Measurements from ENCODE around the gene NADSYN1.

Gene NADSYN1

GRCh38 chr11:71433648-71434450 is 19.2 kb upstream of the NADSYN1 start:
- peak; percentile 50 for DNase-seq

- DNase-seq = no peak
Measured at GRCh38 chr11:71434576-71435130, 18.4 kb upstream of the NADSYN1 start.

- no peak for DNase-seq
Measured at GRCh38 chr11:71435278-71435951, 17.6 kb upstream of the NADSYN1 start.

GRCh38 chr11:71436861-71437260 is 16.1 kb upstream of the NADSYN1 start:
- no peak for DNase-seq

GRCh38 chr11:71437399-71437798 is 15.6 kb upstream of the NADSYN1 start:
- no peak for DNase-seq

- no peak for DNase-seq
Measured at GRCh38 chr11:71437879-71438278, 15.1 kb upstream of the NADSYN1 start.

GRCh38 chr11:71438650-71439049 is 14.4 kb upstream of the NADSYN1 start:
- DNase-seq = no peak

DNA sequence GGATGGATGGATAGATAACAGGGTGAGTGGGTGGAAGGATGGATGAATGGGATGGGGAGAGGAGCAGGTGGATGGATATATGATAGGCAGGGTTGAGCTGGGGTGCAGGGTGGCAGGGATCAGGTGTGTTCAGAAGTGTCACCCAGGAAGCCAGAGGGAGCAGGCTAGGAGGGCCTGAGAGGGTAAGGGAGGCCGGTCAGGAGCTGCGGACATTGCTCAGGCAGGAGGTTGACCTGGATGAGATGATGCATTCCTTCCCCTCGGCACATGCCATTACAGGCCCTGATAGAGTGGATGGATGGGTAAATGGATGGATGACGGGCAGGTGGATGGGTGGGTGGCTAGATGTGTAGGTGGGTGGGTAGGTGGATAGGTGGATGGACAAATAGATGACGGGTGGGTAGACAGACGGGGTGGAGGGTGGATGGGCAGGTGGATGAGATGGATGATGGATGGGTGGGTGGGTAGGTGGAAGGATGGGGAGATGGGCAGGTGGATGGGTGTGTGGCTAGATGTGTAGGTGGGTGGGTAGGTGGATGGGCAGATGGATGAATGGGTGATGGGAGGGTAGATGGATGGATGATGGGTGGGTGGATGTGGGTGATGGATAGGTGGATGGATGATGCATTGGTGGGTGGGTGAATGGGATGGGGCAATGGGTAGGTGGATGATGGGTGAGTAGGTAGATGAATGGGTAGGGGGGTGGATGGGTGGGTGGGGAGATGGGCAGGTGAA is 12.8 kb upstream of the NADSYN1 start:
- DNase-seq = no peak

GRCh38 chr11:71441251-71441650 is 11.8 kb upstream of the NADSYN1 start:
- DNase-seq = no peak

- DNase-seq = no peak
Measured at GRCh38 chr11:71442123-71442522, 10.9 kb upstream of the NADSYN1 start.

DNA sequence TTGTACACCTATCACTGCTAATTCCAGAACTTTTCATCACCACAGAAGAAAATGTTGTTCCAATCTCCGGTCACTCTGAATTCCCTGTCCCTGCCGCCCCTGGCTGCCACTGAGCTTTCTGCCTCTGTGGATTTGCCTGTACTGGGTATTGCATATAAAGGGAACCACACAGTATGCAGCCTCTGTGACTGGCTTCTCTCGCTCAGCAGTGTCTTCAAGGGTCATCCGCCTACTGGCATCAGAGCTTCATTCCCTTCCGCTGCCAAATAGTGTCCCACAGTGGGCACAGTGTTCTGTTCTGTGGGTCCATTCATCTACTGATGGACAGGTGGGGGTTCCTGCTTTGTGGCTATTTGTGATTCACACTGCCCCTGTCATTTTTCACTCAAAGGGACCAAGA is 10.1 kb upstream of the NADSYN1 start:
- DNase-seq = no peak

- DNase-seq = no peak
Measured at GRCh38 chr11:71443736-71444445, 9.1 kb upstream of the NADSYN1 start.

DNA sequence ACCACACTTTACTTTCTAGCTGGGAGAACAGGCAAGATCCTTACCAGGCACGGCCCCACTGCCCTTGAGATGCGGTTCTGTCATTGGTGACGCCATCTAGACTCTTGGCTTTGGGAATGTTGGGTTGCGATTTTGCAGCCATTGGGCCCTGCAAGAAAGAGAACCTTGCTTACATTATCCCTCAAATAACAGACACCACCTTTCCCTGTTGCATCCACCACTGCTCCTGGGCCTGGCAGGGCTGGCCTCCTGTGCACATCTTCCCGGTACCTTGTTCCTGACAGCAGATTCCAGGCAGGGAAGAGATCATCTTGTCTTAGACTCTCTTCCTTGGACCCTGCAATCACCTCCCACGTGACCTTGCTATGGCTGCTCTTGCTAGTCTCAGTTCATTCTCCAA is 8.2 kb upstream of the NADSYN1 start:
- no peak for DNase-seq

DNA sequence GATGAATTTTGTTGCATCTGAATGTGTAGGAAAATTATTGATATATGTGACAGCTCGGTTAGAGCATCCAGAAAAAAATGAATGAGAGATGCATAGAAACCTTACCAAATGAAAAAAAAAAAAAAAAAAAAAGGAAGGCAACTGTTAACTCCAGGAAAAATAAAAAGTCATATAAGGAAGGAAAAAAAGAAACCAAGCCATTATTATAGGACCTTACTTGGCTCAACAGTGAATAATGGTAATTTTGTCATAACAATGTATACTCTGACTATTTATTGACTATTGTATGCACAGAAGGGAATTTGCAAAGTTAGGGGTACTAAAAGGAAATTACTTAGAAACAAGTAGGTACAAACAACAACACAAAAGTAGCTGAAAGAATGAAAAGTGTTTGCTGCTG is 6.9 kb upstream of the NADSYN1 start:
- DNase-seq = no peak

DNA sequence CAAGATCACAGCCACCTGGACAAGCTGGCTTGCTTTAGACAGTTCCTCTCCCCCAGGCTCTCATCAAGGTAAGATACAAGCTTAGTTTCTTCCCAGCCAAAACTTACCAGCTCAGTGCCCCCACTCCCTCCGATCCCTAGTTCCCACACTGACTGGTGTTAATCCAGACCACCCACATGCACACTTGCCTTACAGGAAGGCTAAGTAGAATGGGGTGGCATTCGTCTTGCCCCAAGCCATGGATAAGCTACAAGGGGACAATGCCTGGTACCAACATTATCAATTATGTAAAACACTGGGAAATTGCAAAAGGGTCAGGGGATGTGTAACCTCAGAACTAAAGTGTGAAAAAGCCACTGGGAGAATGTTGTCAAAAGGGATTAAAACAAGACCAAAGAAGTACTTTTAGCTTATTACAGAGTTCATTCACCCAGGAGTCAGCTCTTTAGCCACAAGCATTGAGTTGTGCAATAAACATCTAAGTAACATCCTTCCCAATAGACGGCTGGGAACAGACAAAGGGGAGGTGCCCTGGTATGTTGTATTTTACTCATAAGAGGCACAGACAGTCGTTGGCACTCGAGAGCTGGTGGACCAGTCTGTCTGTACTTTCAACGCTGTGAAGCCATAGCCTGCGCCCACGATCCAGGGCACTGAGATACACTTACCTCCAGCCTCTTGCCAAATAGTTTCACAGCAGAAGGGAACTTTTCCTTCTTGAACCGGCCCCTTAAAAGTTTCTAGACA is 5.9 kb upstream of the NADSYN1 start:
- DNase-seq = no peak

DNA sequence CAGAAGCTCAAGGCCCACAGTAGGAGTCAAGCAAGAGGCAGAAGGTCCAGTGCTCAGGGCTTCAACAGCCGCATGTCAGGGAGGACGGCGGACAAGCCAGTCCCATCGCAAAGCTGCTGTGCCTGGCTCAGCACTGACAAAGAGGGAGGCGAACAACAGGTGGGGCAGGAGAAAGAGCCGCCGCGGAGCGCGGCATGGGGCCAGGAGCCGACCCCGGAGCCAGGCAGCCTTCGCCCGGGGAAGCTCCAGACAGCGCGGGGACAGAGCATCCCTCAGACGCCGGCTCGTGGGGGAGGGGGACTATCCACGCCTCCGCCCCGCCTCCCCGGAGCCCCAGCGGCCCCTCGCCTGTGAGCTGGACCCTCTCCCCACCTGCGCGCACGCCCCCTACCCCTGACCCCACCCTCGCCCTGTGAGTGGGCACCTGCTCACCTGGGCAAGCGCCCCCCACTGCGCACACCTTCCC is 5.2 kb upstream of the NADSYN1 start:
- no peak for DNase-seq

DNA sequence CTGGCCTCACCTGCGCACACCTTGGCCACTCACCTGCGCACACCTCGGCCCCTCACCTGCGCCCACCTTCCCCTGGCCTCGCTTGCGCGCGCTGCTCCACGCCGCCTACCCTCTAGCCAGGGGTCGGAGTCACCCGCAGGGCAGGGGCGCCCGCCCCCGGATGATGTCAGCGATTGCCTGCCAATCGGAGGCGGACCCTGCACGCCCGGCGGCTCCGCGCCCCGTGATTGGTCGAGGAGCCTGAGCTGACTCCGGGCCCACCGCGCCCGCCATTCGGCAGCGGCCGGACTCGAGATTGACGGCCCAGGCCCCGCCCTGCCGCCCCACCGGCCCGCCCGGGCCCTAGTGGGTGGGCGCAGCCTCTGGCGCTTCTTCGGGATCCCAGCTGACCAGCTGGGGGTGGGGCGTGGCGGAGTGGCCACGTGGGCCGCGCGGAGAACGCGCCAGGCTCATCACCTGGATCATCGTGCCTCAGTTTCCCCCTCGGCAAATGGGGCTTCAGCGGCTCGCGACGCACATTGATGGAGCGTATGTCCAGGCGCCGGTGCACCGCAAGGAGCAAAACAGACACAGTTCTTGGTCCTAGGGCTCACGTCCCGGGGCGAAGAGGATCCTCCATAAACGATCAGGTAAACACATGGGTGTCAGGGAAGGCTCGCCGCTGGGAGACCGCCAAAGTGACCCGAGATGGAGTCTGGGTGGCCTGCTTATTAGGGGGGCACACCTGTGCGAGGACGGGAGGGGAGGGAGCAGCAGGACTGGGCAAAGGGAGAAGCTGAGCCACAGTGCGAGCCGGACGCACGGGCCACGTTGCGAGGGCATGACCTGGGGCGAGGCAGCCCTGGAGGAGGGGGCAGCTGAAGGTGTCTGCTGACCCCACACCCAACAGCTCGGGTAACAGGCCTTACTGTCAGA is 4.5 kb upstream of the NADSYN1 start, which contains the start of gene DHCR7:
DHCR7 (minus strand) TSS at position 137 of the 915 bp plus-strand sequence. CDS start 3,441 bp downstream, outside the sequence.
- peak; percentile 96 for DNase-seq

- DNase-seq = no peak
Measured at GRCh38 chr11:71449596-71449995, 3.4 kb upstream of the NADSYN1 start.

DNA sequence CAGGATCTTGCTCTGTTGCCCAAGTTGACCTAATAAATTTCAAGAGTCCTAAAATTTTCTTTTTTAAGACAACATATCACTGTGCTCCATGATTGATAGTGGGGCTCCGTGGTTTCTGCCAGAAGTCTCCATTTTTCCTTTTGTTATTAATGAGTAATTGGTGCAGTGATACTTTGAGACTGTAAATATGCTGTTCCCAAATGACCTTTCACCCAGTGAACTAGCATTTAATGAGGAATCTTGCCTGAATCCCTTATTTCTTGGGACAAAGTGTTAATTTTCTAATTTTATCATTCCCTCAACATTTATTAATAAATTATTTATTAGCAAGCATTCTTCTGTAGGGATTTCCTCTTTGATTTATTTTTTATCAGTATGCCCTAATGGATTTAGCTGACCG is 2.5 kb upstream of the NADSYN1 start:
- DNase-seq = no peak

GRCh38 chr11:71450939-71451338 is 2.1 kb upstream of the NADSYN1 start:
- no peak for DNase-seq

Data from left hindlimb (tissue), 1 donor.